HG03354 (cell line): Measurements from ENCODE around the gene ZNF862.
A peak's percentile ranks its signal among the peaks of the same experiment; 100 is the strongest.

Experiments used
- ATAC-seq: cut with Tn5 transposase; IDR thresholded peaks from one replicate; pipeline ENCODE4 v1.9.1; 2021; ENCODE audit warnings: mild to moderate bottlenecking; ENCODE audit not compliant: unreplicated experiment, poor library complexity, severe bottlenecking

The ZNF862 gene

GRCh38 chr7:149838992-149839408 is 825 bp downstream of the ZNF862 start:
- ATAC-seq, result no peak

- no peak for ATAC-seq
Observed at GRCh38 chr7:149839933-149840332, 1.8 kb downstream of the ZNF862 start.

- ATAC-seq, result no peak
Observed at GRCh38 chr7:149843566-149843965, 5.4 kb downstream of the ZNF862 start.

DNA sequence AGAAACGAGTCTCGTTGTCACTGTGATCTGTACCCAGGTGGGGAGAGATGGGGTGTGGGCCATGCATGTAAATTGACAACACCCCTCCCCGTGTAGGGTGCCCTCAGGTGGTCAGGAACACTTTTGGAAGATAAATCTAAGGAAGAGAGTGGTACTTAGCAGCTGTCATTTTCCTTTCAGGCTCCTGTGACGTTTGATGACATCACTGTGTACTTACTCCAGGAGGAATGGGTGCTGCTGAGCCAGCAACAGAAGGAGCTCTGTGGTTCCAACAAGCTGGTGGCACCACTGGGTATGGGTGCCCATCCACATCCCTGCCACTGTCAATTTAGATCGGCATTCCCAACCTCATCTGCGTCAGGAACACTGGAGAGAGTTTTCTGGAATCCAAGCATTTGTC is 6.3 kb downstream of the ZNF862 start:
- no peak for ATAC-seq

DNA sequence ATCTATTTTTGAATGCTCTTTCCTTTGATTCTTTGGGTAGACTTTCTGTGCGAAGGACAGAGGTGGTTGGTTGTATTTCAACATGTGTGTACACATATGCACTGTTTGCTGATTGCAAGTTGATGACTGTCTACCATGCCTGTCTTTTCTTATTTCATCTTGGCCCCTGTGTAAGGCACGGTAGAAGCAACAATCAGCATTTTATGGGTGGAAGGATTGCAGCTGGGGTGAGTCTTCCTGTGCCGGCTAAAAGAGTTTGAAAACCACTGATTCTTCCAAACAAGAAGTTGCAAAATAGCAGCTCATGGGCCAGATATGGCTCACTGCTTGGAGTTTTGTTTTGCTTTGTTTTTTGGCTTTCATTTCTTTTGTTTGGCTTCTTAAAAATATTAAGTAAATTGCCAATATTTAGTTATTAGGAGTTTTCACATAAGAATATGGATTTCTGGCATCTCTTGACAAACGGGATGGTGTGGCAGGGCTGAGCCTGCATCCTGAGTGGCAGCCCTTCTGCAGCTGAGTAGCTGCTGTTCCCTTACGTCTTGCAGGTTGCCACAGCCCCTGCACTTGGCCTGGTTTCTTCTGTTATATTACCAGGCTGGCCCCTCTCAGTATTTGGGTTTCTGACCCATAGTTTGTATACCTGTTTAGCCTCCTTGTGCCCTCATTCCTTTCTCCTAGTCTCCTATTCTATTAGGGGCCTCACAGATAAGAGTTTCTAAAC is 7.2 kb downstream of the ZNF862 start:
- no peak for ATAC-seq

DNA sequence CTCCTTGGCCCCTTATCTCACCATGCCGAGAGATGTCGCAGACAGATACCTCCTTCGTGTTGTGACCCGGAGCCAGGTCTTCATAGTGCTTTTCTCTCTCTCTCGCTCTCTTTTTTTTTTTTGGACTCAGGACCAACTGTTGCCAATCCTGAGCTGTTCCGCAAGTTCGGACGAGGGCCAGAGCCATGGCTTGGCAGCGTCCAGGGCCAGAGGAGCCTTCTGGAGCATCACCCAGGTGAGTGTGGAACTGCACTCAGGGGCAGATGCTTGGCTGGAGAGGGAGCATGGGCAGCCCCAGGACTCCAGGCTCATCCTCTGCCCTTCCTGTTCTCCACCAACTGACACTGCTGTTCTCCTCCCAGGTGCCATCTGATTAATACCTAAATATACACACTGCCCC is 7.8 kb downstream of the ZNF862 start:
- ATAC-seq, result no peak

DNA sequence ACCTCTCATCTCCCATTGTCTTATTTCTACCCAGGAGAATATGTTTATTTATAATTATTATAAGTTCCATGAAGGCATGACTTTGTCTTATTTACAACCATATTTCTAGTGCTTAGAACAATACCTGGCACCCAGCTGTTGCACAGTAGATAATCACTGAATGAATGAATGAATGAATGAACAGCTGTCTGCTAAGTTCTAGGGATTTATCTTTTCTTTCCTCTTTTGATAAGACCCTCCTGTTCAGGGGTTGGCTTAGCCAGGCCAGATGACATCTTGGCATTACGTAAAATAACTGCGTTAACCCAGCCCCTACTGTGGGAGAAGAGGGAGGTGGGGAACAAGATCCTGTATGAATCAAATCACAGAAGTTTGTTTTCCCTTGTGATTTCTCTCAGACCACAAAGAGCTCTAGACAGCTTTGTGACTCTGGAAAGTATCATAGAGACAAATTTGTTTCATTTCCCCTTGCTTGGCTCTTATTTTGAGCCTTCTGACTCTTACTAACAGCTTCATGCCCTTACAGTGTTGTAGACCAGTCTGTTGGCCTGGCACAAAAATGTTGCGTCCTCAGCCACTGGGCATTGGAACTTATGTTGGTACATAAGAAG is 8.4 kb downstream of the ZNF862 start:
- ATAC-seq, result peak; percentile 80

DNA sequence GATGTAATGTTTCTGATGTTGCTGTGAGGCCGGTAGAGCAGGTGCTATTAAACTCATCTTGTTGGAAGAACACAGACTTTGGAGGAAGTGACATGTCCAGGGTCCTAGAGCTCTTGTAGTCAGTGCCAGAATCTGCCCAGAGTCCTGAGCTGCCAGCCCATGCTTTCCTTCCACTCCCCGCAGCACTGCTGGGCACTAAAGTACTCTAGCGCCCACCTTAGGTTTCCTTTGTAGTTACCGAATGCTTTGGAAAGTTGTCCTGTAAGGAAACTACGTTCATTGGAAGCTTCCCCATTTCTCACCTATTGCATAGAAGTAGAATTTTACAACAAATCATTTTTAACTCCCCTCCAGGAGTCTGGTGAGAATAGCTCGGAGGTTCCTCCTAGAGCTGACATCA is 11.0 kb downstream of the ZNF862 start:
- ATAC-seq, result no peak

GRCh38 chr7:149850007-149850594 is 11.9 kb downstream of the ZNF862 start:
- no peak for ATAC-seq

DNA sequence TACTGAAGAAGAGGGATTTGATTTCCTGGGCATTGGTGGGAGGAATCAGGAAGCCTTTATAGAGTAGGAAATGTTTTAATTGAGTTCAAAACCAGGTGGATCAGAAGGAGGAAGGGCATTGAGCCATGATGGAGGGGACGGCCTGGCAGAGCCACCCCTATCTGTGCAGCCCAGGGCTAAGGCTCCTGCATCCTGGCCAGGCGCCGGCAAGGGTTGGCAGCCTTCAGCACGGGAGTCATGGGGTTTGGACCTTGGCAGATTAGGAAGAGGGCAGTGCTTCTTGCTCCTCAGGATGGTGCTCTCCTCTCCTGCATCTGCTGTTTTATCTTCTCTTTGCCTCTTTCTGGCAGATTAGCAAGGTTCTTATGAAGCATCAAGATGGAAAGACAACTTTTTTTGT is 12.5 kb downstream of the ZNF862 start:
- ATAC-seq, result no peak

DNA sequence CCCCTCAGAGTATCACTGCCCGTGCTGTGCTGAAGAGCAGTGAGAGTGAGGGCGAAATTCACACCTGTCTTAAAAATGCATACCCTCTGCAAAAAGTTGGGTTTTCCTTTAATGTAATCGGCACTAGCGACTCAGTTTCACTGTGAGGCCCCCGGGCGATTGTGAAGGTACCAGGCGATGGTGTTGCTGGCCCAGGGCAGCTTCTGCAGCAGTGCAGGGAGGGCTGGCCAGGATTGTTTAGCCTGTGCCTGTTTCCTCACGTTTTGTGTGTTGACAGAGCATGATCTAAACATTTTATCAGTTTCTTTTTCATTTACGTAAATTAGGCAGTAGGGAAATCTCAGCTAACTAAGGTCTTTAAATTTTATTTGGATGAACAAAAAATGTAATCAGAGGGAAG is 13.3 kb downstream of the ZNF862 start:
- ATAC-seq, result no peak

GRCh38 chr7:149853157-149853556 is 15.0 kb downstream of the ZNF862 start:
- no peak for ATAC-seq

- ATAC-seq, result no peak
Observed at GRCh38 chr7:149854611-149855360, 16.6 kb downstream of the ZNF862 start.

DNA sequence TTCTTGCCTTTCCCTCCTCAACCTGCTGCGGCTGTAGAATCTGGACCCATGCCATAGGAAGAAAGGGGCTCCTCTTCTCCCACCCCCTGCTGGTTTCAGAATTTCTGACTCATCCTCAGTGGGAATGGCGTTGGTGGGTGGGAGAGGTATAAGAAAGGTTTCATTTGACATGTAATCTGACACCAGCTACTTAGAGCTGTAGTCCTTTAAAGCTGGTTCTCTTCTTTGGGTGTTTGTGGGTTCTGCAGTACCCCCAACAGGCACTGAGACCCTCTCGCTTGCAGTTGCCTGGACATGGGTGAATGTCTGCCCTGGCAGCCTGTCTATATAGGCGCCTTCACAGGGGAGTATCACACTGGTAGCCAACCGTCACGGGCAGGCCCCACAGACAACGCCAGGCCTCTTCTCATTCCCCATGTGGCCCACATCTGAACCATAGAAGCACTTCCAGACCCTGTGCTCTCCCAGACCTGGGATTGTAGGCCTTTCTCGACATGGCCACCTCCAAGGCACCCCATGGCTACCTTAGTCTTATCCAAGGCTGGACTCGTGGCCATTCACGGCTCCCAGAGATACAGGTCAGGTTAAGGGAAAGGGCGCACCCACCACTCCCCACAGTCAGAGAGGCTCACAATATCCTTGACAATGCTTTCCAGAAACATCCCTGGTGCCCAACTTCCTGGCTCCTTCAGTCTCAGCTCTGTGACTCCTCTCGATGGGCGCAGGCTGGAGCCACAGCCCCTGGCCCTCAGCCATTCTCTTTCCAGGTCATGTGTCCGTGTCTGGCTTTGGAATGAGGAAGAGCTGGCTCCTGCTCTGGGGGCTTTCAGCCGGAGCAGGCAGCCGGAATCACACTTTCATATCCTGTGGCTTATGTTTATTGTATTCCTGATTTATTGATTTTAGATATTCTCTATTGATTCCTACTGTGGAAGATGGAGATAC is 17.5 kb downstream of the ZNF862 start:
- ATAC-seq, result no peak

GRCh38 chr7:149856583-149856982 is 18.4 kb downstream of the ZNF862 start:
- ATAC-seq, result no peak

GRCh38 chr7:149859369-149859768 is 21.2 kb downstream of the ZNF862 start:
- ATAC-seq, result no peak

DNA sequence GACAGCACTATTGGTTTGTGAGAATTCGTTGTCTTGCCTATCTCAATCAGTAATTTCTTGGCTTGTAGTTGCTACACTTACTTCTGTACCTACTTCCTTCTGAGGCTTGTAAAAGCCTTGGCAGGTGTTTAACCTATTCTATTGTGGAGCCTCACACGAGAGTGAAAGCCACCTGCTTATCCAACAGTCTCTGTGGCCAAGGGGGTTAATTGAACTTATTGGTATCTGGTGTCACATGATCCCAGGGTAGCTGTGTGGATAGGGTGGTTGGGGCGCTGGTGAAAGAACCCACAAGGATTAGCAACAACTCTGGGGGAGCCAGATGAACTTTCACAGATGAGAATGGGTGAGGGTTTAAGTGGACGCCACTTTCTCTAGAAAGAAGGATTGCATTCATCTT is 21.7 kb downstream of the ZNF862 start:
- ATAC-seq, result no peak

- no peak for ATAC-seq
Observed at GRCh38 chr7:149860821-149861727, 22.9 kb downstream of the ZNF862 start.

DNA sequence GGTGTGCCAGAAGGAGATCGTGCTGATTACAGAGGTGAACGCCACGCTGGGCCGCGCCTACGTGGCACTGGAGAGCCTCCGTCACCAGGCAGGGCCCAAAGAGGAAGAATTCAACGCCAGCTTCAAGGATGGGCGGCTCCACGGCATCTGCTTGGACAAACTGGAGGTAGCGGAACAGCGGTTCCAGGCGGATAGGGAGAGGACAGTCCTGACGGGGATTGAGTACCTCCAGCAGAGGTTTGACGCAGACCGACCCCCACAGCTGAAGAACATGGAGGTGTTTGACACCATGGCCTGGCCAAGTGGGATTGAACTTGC is 23.5 kb downstream of the ZNF862 start:
- no peak for ATAC-seq
